Osteoblast (primary cell): ENCODE data around the gene RFX2. TPM values are rescaled to one million over a fixed set of nuclear protein-coding genes. Genes with fewer than 3 reads are reported as not detected.

Source experiments
- DNase-seq: peaks from one replicate; pipeline ENCODE4 v3.0.0; 2011; ENCODE audit warnings: low spot score, mixed read lengths; ENCODE audit not compliant: insufficient read length; ENCODE audit errors: missing footprints
- H2AFZ ChIP-seq: 2 replicates; pipeline ENCODE4 v1.6.0; 2011; ENCODE audit warnings: mild to moderate bottlenecking, low read length
- H3K27ac ChIP-seq: 2 replicates; pipeline ENCODE4 v1.5.1; 2011; ENCODE audit warnings: mild to moderate bottlenecking, low read depth, low read length, moderate library complexity
- H3K27me3 ChIP-seq: 2 replicates; pipeline ENCODE4 v1.6.0; 2012; ENCODE audit warnings: mild to moderate bottlenecking, control low read depth, inconsistent platforms, low read length, moderate library complexity; ENCODE audit not compliant: insufficient read depth
- H3K36me3 ChIP-seq: 2 replicates; pipeline ENCODE4 v1.5.1; 2011; ENCODE audit warnings: mild to moderate bottlenecking, low read length, control low read depth, moderate library complexity; ENCODE audit not compliant: insufficient read depth
- H3K4me1 ChIP-seq: 2 replicates; pipeline ENCODE4 v1.5.1; 2011; ENCODE audit warnings: mild to moderate bottlenecking, low read length, control low read depth, moderate library complexity; ENCODE audit not compliant: insufficient read depth
- H3K4me2 ChIP-seq: 2 replicates; pipeline ENCODE4 v1.6.0; 2011; ENCODE audit warnings: mild to moderate bottlenecking, low read length; ENCODE audit not compliant: insufficient read depth
- H3K4me3 ChIP-seq: fragments of 200-600 bp; sonication (generic); 3 replicates; pipeline ENCODE4 v1.5.1; 2012; ENCODE audit warnings: mild to moderate bottlenecking, low read length, inconsistent platforms; ENCODE audit not compliant: insufficient read depth
- H3K79me2 ChIP-seq: 2 replicates; pipeline ENCODE4 v1.6.0; 2012; ENCODE audit warnings: mild to moderate bottlenecking, low read length, control low read depth, inconsistent platforms; ENCODE audit not compliant: insufficient read depth
- H3K9me3 ChIP-seq: 2 replicates; pipeline ENCODE4 v1.5.1; 2011; ENCODE audit warnings: low read depth, low read length, control low read depth
- H4K20me1 ChIP-seq: 2 replicates; pipeline ENCODE4 v1.6.0; 2012; ENCODE audit warnings: mild to moderate bottlenecking, low read length, control low read depth; ENCODE audit not compliant: insufficient read depth
- CTCF ChIP-seq: IDR thresholded peaks from 2 replicates; pipeline ENCODE4 v1.5.1; 2011; ENCODE audit warnings: mild to moderate bottlenecking, low read depth, low read length, moderate library complexity; ENCODE audit errors: extremely low read depth
- total RNA-seq: library from RNA; depleted of rRNA; stranded (reverse); fragments of >200 nt; gene quantifications from 2 replicates; pipeline ENCODE4 v1.2.3, GENCODE V29; 2012

RFX2 gene
- total RNA-seq, 1 donor: 6.2 TPM

- Histone ChIP-seq H3K4me1 (peaks cover 6% of the 10 kb centered on the region), H3K4me2 (no peak overlapping the region), H3K36me3 (no peaks in the 10 kb centered on the region), H3K27me3 (peaks cover 4% of the 10 kb centered on the region), H3K4me3 (no peak overlapping the region), H3K79me2 (no peaks in the 10 kb centered on the region), H3K9me3 (peaks cover 3% of the 10 kb centered on the region), H3K27ac (no peak overlapping the region), H4K20me1 (no peaks in the 10 kb centered on the region), H2AFZ (no peak overlapping the region)
- no peak for DNase-seq
- no peak for TF ChIP-seq CTCF
Observed at GRCh38 chr19:6118043-6118442, 7.7 kb upstream of the RFX2 start.

GRCh38 chr19:6117534-6117933 lies 7.2 kb upstream of the RFX2 start:
- Histone ChIP-seq H3K4me3 (no peak overlapping the region), H3K9me3 (peaks cover 3% of the 10 kb centered on the region), H3K79me2 (no peaks in the 10 kb centered on the region), H4K20me1 (no peaks in the 10 kb centered on the region), H3K27ac (no peak overlapping the region), H3K27me3 (peaks cover 4% of the 10 kb centered on the region), H3K4me2 (no peak overlapping the region), H3K4me1 (peaks cover 6% of the 10 kb centered on the region), H3K36me3 (no peaks in the 10 kb centered on the region), H2AFZ (no peak overlapping the region)
- TF ChIP-seq CTCF: no peak
- no peak for DNase-seq

- H3K4me1 ChIP-seq: peaks cover 6% of the 10 kb centered on the region
- H4K20me1 ChIP-seq: no peaks in the 10 kb centered on the region
- H3K9me3 ChIP-seq: peaks cover 3% of the 10 kb centered on the region
- no peaks in the 10 kb centered on the region for H3K36me3 ChIP-seq
- DNase-seq: no peak
- H3K27me3 ChIP-seq: peaks cover 4% of the 10 kb centered on the region
- H2AFZ ChIP-seq: no peak overlapping the region
- no peak overlapping the region for H3K27ac ChIP-seq
- no peak overlapping the region for H3K4me2 ChIP-seq
- TF ChIP-seq CTCF: no peak
- no peak overlapping the region for H3K4me3 ChIP-seq
- no peaks in the 10 kb centered on the region for H3K79me2 ChIP-seq
Observed at GRCh38 chr19:6116749-6117430, 6.6 kb upstream of the RFX2 start.

GRCh38 chr19:6115992-6116391 lies 5.7 kb upstream of the RFX2 start:
- Histone ChIP-seq H3K4me3 (no peak overlapping the region), H3K27me3 (peaks cover 4% of the 10 kb centered on the region), H3K36me3 (no peaks in the 10 kb centered on the region), H3K79me2 (no peaks in the 10 kb centered on the region), H3K4me2 (no peak overlapping the region), H3K4me1 (peaks cover 6% of the 10 kb centered on the region), H2AFZ (no peak overlapping the region), H4K20me1 (no peaks in the 10 kb centered on the region), H3K27ac (no peak overlapping the region), H3K9me3 (peaks cover 3% of the 10 kb centered on the region)
- DNase-seq: no peak
- TF ChIP-seq CTCF: no peak
